GM21528 (cell line): ENCODE results near the gene MMP13.
A peak's percentile ranks its signal among the peaks of the same experiment; 100 is the strongest.

Experiments used
- ATAC-seq: cut with Tn5 transposase; IDR thresholded peaks from one replicate; pipeline ENCODE4 v1.9.1; 2021; ENCODE audit warnings: mild to moderate bottlenecking, moderate library complexity; ENCODE audit not compliant: unreplicated experiment, low FRiP score

The MMP13 gene

DNA sequence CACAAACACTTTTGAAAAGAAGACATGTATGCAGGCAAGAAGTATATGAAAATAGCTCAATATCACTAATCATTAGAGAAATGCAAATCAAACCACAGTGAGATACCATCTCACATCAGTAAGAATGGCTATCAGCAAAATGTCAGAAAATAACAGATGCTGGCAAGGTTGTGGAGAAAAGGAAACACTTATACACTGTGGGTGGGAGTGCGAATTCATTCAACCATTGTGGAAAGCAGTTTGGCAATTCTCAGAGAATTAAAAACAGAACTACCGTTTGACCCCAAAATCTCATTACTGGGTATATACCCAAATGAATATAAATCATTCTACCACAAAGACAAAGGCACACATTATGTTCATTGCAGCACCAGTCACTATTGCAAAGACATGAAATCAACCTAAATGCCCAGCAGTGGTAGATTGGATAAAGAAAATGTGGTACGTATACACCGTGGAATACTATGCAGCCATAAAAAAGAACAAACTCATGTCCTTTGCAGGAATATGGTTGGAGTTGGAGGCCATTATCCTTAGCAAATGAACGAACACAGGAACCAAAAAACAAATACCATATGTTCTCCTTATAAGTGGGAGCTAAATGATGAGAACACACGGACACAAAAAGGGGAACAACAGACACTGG lies 18.5 kb downstream of the MMP13 start:
- no peak for ATAC-seq

DNA sequence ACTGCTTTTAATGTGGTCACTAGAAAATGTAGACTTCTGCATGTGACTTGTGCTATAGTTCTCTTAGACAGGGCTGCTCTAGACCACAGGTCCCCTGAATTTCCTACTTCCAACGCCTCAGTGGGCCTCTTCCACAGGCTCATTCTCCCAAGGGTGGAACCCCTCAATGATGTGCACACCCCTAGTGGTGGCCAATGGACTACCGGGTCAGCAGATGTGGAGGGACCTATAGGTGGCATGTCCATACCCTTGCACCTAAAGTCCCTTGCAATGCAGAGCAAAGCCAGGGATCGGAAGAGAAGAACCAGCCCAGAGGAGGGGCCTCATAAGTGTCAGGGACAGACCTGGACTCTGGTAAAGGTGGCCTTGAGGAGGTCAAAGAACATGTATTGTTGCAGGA lies 20.0 kb downstream of the MMP13 start:
- ATAC-seq = no peak

DNA sequence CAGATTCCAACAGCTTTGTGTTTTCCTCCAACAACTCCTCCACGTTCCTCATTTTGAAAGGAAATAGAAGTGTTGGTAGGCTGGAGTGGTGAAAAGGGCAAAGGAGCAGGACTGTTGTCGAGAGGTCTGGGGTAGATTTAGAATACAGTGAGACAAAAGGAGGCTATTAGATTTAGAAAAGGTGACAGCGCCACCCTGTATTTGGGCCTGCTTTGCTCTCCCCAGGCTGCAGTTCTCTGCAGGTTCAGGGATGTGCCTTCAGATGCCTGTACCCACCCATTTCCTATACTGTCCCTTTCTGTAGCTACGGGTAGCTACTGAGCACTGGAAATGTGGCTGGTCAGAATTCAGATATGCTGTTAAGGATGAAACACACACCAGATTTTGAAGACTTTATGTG lies 20.8 kb downstream of the MMP13 start:
- no peak for ATAC-seq

DNA sequence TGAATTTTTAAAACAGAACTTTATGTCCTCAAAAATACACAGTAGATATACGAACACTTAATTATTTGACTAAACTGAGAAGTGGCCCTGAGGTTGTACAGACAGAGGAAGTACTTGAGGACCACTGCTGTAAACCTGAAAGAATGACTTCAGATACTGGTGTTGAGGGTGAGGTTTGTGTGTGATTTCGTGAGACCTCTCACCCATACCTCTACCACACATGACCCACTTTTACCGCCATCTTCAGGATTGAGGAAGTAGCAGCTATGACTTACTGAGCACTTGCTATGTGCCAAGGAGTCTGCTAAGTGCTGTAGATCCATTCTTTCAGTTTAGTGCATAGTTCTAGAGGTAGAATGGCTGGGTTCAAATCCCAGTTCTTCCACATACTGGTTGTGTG lies 21.9 kb downstream of the MMP13 start:
- no peak for ATAC-seq

DNA sequence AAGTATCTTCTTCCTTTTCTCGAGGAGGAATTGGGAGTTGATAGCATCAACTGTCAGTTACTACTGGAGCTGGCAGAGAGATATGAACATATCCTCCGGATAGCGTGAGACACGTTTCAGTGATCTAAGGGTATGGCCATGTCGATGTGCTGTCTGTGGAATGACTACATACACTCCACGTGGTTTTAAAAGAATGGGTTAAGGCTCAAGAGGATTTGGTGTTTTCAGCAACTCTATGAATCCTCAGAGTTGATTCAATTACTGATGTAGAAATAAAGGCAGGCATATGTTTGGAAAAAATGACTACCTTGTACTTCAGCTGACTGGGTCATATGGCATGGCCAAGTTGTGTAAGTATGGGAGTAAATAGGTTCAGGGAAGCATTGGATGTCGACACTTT lies 22.9 kb downstream of the MMP13 start:
- no peak for ATAC-seq

DNA sequence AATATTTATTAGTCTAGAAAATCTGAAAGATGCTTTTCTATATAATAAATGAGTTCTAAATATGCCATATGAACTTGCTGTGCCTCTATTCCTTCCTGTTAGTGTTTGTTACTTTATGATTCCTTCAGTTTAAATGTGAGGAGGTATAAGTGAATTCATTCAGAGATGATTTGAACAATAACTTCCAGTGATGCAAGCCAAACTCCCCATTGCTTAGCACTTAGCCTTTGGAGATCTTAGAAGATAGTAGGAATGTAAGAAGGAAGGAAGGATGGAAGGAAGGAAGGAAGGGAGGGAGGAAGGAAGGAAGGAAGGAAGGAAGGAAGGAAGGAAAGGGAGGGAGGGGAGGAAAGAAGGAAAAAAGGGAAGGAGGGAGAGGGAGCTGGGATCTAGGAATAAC lies 25.1 kb downstream of the MMP13 start:
- no peak for ATAC-seq

DNA sequence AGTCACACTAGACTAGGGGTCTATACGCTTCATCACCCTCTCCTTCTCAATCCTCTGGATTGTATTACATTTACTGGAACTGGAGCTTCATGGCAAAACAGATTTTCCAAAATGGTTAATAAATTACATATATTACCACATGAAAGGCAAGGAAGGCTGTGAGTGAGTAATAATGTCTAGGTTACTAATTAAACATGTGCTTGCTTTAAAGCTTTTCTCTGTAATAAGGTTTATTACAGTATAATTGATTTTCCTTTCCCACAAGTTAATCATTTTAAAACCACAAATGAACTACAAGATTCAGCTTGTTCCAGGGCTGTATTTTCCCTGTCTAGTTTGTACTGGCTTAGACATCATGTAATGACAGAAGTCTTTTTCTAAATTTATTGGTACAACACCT lies 25.6 kb downstream of the MMP13 start:
- ATAC-seq = no peak

DNA sequence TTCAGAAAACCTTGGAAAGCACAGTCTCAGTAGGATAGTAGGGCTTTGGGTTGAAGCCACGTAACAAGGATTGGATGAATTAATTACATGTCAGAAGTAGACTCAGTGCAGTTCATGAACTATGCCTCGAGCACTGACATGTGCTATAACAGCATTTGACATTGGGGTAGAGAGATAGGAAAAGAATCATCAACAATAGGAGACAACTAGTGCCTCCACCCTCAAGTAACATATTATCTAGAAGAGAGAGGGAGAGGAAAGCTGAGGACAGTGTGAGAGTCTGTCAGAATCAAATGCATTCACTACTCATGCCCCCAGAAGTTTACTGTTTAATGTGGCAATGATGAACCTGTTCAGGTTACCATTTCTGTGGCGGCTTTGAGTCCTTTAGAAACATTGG lies 26.4 kb downstream of the MMP13 start:
- no peak for ATAC-seq

DNA sequence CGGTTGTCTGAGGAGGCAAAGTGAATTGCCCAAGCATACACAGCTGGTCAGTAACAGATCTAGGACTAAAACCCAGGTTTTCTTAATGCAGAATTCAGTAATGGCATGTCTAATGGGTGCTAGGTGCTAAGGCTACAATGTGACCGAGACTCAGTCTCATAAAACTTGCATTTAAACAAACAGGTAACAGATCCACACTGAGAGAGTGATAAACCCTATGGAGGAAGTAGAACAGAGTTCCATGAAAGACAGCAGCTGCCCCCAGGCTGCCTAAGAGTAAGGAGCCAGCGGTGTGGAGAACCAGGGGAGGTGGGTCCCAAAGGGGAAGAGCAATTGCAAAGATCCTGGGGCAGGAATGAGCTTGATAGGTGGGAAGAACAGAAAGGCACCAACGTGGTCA lies 27.3 kb downstream of the MMP13 start:
- no peak for ATAC-seq

DNA sequence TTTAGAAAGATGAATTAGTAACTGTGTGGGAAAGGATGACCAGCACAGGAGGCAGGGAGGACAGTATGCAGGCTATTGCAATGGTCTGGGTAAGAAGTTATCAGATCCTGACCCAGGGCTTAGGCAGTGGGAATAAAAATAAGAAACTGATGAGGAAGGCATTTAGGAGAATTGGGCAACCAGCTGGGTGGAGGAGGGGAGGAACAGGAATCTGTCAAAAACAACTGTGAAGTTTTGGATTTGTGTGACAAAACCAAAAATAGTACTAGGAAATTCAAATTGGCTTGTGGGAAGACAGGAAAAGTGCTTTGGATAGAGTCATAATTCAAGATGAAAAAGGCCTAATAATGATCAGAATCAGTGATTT lies 27.9 kb downstream of the MMP13 start:
- no peak for ATAC-seq

DNA sequence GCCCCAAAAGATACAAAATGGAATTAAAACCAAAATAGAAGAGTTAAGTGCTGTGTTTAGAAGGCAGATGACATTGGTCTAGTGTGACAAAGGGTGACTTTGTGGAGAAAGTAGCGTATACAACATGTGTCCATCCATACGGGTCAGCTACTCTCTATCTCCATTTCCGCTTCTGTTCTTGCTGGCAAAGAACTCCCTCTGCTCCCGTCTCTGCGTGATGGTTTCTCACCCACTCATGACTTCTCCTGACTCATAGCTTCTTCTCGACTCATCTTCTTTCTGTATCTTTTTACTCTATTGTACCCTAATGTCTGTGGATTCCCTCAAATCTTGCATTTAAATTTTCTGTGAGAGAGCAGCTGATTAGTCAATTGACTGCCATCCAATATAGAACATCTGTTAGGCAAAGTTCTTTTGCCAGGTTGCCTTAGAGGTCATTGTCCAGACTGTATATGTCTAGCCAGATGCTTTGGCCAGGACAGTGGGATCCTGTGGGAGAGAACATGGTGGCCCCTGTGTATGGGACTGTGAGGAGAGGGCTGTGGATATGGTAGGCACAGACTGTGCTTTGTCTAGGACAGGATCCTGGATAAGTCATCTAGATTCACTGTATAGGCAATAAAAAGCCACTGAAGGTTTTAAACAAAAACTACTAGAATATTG lies 28.4 kb downstream of the MMP13 start:
- ATAC-seq = no peak

DNA sequence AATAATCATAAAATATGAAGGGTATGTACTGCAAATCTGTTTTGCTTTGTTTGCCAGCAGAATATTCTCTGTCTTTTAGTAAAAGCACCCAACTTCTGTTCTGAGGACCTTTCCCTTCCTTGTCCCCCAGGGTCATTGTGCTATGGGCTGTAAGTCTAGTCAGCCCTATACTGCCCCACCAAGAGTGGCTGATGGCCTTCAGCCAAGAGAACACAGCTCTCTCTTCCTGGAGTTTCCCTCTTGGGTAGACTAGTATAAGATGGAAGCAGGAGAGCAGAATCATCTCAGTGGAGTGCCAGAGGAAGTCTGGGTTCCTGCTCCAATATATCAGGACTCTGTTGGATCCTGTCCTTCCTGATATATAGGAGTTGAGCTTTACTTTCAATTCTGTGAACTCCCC lies 29.0 kb downstream of the MMP13 start:
- ATAC-seq = no peak

DNA sequence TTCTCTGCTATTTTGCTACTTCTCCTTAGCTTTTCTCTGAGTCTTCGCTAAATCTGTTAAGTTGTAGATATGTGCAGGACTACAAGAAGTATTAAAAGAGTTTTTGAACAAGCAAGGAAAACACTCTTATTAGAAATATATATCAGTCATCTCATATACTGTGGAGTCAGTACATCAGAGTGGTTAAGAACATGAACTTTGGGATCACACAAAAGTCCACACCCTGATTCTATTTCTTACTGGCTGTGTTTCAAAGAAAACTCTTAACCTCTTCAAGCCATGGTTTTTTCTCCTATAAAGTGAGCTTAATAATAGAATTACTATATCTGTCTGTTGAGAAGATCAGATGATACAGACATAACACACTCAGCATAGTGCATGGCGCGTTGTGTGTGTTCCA lies 29.5 kb downstream of the MMP13 start:
- ATAC-seq = no peak

DNA sequence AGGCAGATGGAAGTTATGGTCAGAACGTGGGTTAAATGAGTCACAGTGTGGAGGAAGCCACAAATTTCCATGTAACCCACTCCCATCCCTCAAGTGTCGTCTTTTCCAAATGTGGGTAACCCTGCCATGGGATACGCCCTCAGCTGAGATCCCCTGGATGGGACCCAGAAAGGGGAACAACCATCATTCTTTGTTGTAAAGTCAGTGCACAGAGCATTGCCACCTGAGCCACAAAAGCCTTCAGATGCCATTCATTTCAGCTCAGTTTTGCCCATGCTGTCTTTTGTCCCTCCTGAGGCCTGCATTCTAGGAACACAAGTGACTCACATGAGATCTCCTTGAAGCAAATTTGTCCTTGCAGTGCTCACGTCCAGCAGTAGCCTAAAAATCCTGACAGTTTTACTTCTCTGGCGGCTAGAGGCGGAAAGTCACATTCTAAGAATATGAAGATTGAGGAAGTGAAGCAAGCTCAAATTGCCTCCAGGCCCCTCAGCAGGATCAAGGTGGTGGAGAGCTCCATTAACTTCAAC lies 30.6 kb downstream of the MMP13 start:
- ATAC-seq = no peak

DNA sequence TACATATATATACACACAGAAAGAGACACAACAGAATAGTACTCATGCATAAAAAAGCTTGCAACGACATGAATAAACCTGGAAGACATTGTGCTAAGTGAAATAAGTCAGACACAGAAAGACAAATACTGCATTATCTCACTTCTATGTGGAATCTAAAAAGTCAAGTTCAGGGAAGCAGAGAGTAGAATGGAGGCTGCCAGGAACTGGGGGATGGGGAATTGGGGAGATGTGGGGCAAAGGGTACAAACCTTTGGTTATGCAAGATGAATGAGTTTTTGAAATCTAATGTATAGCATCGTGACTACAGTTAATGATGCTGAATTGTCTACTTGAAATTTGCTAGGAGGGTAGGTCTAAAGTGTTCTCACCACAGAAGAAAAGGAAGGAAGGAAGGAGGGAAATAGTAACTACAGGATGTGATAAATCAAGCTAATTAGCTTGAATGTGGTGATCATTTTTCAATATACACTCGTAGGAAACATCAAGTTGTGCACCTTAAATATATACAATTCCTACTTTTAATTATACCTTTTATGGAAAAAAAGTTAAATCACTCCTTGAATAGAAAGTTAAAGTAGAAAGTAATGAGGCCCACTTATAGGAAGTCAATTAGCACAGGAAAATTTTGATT lies 33.8 kb downstream of the MMP13 start:
- ATAC-seq = no peak

DNA sequence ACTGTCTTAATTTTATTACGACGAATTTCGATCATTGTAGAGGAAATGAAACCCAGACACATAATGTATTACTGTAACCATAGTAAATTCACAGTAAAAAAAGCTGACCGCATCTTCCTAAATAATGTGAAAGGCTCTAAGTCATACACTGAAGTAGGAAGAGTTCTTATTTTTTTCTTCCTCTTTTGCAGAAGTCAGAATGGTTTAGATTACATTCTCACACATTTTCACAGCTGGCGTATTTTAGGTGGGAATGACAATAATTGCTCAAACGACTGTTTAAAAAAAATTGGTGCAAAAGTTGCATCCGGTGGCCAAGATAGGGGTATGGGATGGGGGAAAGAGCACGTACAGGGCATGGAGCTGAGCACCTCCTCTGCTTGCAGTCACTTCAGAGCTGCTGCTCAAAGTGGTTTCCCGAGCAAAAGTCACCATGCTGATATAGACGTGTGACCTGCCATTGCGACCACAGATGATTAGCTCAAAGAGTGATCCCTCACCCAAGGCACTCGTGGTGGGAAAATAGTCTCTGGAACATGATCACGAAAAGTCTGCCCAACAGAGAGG lies 35.3 kb downstream of the MMP13 start:
- ATAC-seq = peak; percentile 83

DNA sequence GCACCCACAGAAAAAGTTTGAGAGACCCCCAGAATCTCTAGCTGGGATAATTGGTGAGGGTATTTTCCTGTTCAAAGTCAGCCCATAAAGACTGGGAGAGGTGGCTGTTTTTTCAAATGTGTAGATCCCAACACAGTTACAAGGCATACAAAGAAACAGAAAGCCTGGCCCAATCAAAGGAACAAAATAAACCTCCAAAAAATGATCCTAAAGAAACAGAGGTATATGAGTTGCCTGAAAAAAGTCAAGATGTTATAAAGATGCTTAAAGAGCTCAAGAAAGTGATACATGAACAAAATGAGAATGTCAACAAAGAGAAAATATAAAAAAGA lies 40.5 kb downstream of the MMP13 start:
- ATAC-seq = no peak

DNA sequence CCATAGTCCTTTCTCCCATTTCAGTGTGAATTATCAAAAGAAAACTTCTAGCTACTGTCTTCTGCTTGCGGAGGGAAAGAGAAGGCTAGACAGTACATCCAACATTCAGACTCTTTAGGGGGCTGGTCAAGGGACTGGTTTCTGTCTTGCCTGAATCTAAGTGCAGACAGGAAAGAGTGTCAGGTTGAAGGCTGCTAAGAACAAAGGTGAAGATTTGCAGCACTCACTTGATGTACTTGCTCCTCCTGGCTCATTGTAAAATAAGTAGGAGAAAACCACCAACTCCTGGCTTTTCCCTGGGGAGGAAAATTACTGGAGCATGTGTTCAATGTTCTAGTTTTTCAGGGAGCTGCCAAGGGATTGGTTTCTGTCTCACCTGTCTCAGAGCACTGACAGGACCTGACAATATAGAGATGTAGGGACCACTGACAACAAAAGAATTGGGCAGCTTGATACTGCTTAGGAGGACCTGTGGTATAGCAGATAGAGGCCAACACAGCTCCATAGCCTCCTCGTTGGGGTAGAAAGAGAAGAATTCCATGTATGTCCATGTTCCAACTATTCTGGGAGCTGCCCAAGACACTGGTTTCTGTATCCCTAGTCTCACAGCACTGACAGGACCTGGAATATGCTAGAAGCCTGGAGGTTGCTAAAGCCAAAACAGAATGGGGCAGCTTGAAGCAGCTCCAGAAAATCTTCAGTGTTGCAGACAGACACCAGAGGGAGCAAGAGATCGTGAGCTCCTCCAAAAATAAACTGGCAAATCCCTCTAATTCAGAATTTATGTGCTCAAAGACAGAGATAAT lies 41.1 kb downstream of the MMP13 start:
- ATAC-seq = no peak

DNA sequence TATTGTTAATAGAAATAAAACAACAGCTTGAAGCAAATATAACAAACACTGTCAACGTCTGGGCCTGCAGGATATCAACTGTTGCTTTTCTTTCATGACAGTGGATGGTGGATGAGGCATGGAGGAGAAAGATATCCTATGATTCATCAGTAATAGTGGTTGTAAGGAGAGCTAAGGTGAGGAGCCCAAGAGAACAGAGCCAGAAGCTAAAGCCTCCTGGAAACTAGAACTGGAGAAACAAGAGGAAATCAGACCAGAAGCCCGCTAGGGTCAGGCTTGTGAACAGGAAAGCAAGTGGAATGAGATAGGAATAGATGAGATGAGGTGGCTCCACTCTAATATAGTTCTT lies 43.1 kb downstream of the MMP13 start:
- ATAC-seq = no peak

DNA sequence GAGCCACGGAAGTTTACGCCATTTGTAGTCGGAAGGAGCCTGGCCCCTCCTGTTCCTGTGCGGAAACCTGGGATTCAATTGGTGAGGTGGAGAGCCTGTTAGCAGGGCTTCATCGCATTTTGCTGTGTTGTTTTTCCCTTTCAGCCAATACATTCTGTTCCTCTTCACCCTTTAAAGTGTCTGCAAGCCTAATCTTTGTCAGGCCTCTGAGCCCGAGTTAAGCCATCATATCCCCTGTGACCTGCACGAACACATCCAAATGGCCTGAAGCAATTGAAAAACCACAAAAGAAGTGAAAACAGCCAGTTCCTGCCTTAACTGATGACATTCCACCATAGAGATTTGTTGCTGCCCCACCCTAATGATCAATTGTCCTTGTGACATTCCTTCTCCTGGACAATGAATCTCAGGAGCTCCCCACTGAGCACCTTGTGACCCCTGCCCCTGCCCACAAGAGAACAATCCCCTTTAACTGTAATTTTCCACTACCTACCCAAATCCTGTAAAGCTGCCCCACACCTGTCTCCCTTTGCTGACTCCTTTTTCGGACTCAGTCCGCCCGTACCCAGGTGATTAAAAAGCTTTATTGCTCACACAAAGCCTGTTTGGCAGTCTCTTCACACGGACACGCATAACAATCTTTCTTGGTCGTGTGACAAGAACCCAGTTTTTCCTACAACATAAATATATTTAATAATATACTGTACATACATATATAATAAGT lies 43.6 kb downstream of the MMP13 start:
- no peak for ATAC-seq
